CD14-positive monocyte (primary cell): ENCODE measurements around the gene KAT6B. TPM values are rescaled to one million over a fixed set of nuclear protein-coding genes. Genes with fewer than 3 reads are reported as not detected.

Experiments used
- DNase-seq, 3 donors: peaks; one replicate each; pipeline ENCODE4 v3.0.0-alpha.2; 2011 to 2022
- H2AFZ ChIP-seq: 2 replicates; pipeline ENCODE4 v1.6.0; 2012; ENCODE audit warnings: mild to moderate bottlenecking, low read depth, low read length, inconsistent platforms; ENCODE audit not compliant: insufficient read depth, poor library complexity, severe bottlenecking
- H3K27ac ChIP-seq, 2 donors: 1 replicate in 1 of 2; 2 replicates in 1 of 2; pipeline ENCODE4 v1.5.1; 2012 to 2013; ENCODE audit warnings: low read length in 2 of 2, control low read depth in 1 of 2, inconsistent platforms in 1 of 2, low read depth in 1 of 2, mild to moderate bottlenecking in 1 of 2
- H3K27me3 ChIP-seq, 2 donors: one replicate each; pipeline versions ENCODE4 v1.6.0 to v1.6.1; 2011 to 2013; ENCODE audit warnings: low read length in 2 of 2; ENCODE audit not compliant: control insufficient read depth in 2 of 2, insufficient read depth in 2 of 2
- H3K36me3 ChIP-seq, 2 donors: replicated peaks in 1 of 2; 1 replicate in 1 of 2; 2 replicates in 1 of 2; pipeline versions ENCODE4 v1.5.1 to v1.6.1; 2012 to 2013; ENCODE audit warnings: low read length in 2 of 2, control low read depth in 1 of 2, inconsistent platforms in 1 of 2, mild to moderate bottlenecking in 1 of 2; ENCODE audit not compliant: insufficient read depth in 2 of 2, control insufficient read depth in 1 of 2
- H3K4me1 ChIP-seq, 2 donors: 1 replicate in 1 of 2; 2 replicates in 1 of 2; pipeline versions ENCODE4 v1.5.1 to v1.6.1; 2012 to 2013; ENCODE audit warnings: low read length in 2 of 2, control low read depth in 1 of 2, inconsistent platforms in 1 of 2, mild to moderate bottlenecking in 1 of 2, moderate library complexity in 1 of 2; ENCODE audit not compliant: insufficient read depth in 2 of 2, control insufficient read depth in 1 of 2
- H3K4me2 ChIP-seq: replicated peaks from 2 replicates; pipeline ENCODE3; 2012; ENCODE audit warnings: low read length, moderate library complexity, mild to moderate bottlenecking; ENCODE audit not compliant: poor library complexity, severe bottlenecking; ENCODE audit errors: extremely low read depth
- H3K4me3 ChIP-seq, 3 experiments: fragments of 200-600 bp in 1 of 3; sonication (generic) in 1 of 3; replicated peaks in 1 of 3; 1 replicate in 2 of 3; 2 replicates in 1 of 3; pipeline ENCODE4 v1.5.1; 2011 to 2013; ENCODE audit warnings: low read length in 3 of 3, mild to moderate bottlenecking in 3 of 3, control low read depth in 2 of 3, low read depth in 2 of 3, inconsistent platforms in 1 of 3, moderate library complexity in 1 of 3
- H3K79me2 ChIP-seq: 2 replicates; pipeline ENCODE4 v1.6.0; 2012; ENCODE audit warnings: mild to moderate bottlenecking, control low read depth, inconsistent platforms, low read length, moderate library complexity; ENCODE audit not compliant: insufficient read depth
- H3K9ac ChIP-seq: 2 replicates; pipeline ENCODE4 v1.6.0; 2017; ENCODE audit warnings: low read length, mild to moderate bottlenecking; ENCODE audit not compliant: insufficient read depth, poor library complexity, severe bottlenecking
- H3K9me3 ChIP-seq, 2 donors: replicated peaks in 1 of 2; 1 replicate in 1 of 2; 2 replicates in 1 of 2; pipeline versions ENCODE4 v1.5.1 to v1.6.1; 2012 to 2013; ENCODE audit warnings: low read length in 2 of 2, control low read depth in 1 of 2; ENCODE audit not compliant: control insufficient read depth in 1 of 2, insufficient read depth in 1 of 2
- H4K20me1 ChIP-seq: 2 replicates; pipeline ENCODE4 v1.6.0; 2012; ENCODE audit warnings: mild to moderate bottlenecking, low read length, control low read depth, moderate library complexity; ENCODE audit not compliant: insufficient read depth
- H3K27ac Mint-ChIP-seq, 7 donors: one replicate each; pipeline ENCODE4 v1.8.0; 2020; ENCODE audit warnings: mild to moderate bottlenecking in 7 of 7, mixed read lengths in 7 of 7, moderate library complexity in 6 of 7, inconsistent platforms in 2 of 7
- H3K27me3 Mint-ChIP-seq, 3 donors: one replicate each; pipeline ENCODE4 v1.8.0; 2021 to 2022; ENCODE audit warnings: low read depth in 3 of 3, mild to moderate bottlenecking in 3 of 3, mixed read lengths in 3 of 3, moderate library complexity in 3 of 3, inconsistent platforms in 1 of 3
- H3K36me3 Mint-ChIP-seq, 2 donors: one replicate each; pipeline ENCODE4 v1.8.0; 2020; ENCODE audit warnings: mixed read lengths in 2 of 2, inconsistent platforms in 1 of 2, mild to moderate bottlenecking in 1 of 2
- H3K4me1 Mint-ChIP-seq: one replicate; pipeline ENCODE4 v1.8.0; 2020; ENCODE audit warnings: mild to moderate bottlenecking, mixed read lengths
- H3K4me3 Mint-ChIP-seq, 2 donors: one replicate each; pipeline ENCODE4 v1.8.0; 2020; ENCODE audit warnings: mild to moderate bottlenecking in 2 of 2, mixed read lengths in 2 of 2, moderate library complexity in 1 of 2
- H3K9me3 Mint-ChIP-seq, 7 donors: one replicate each; pipeline ENCODE4 v1.8.0; 2020 to 2022; ENCODE audit warnings: mixed read lengths in 7 of 7, mild to moderate bottlenecking in 6 of 7, moderate library complexity in 6 of 7, inconsistent platforms in 2 of 7
- CTCF ChIP-seq: fragments of 200-600 bp; IDR thresholded peaks from one replicate; pipeline ENCODE4 v1.8.0; 2022; ENCODE audit warnings: antibody characterized with exemption, mild to moderate bottlenecking
- WGBS: methylation state at CpG from one replicate; pipeline ENCODE4 v1.1.5; 2013; ENCODE audit warnings: missing lambda C conversion rate; ENCODE audit not compliant: insufficient coverage; 5-methylcytosine and 5-hydroxymethylcytosine counted together
- intact Hi-C, 2 donors: fragments of 100-400 bp; cut with micrococcal nuclease; formaldehyde crosslinking; loops; one replicate each; pipeline versions ENCODE4 v1.15.0 to v1.15.1; 2023
- polyA plus RNA-seq, 3 donors: library from polyadenylated mRNA; depleted of rRNA in 1 of 3; unstranded in 2 of 3; stranded (reverse) in 1 of 3; fragments of 300-500 nt in 2 of 3; fragments of >200 nt in 1 of 3; fragmentation: Illumina TruSeq in 2 of 3; gene quantifications; 1 replicate in 2 of 3; 2 replicates in 1 of 3; pipeline ENCODE4 v1.2.3, GENCODE V29; 2012 to 2021

KAT6B gene
- polyA plus RNA-seq, 3 donors = 3.3 to 6.4 (median 6.2) TPM

GRCh38 chr10:75037171-75038153 lies 211.1 kb downstream of the KAT6B start:
- Histone ChIP-seq H4K20me1 (no peaks in the 10 kb centered on the region), H3K27me3 (no peaks in the 10 kb centered on the region), H3K4me2 (no peak overlapping the region), H3K4me3 (no peak overlapping the region), H3K27ac (no peak overlapping the region), H3K79me2 (no peaks in the 10 kb centered on the region), H3K9ac (no peak overlapping the region), H3K4me1 (no peaks in the 10 kb centered on the region), H3K9me3 (no peaks in the 10 kb centered on the region), H3K36me3 (no peaks in the 10 kb centered on the region), H2AFZ (no peak overlapping the region)
- Mint-ChIP-seq H3K36me3 (no peaks in the 10 kb centered on the region), H3K27me3 (peaks cover 0 to 3% (median 1%) of the 10 kb centered on the region in 3 donors), H3K27ac (peak overlapping the region in 1 of 7 donors; percentile 21), H3K4me3 (no peak overlapping the region), H3K4me1 (peaks cover 9% of the 10 kb centered on the region), H3K9me3 (no peaks in the 10 kb centered on the region)
- TF ChIP-seq CTCF = no peak
- no peak for DNase-seq
- intact Hi-C loops = no loop called here
- 94% methylated on average over 18 of the region's 32 CpGs for WGBS

DNA sequence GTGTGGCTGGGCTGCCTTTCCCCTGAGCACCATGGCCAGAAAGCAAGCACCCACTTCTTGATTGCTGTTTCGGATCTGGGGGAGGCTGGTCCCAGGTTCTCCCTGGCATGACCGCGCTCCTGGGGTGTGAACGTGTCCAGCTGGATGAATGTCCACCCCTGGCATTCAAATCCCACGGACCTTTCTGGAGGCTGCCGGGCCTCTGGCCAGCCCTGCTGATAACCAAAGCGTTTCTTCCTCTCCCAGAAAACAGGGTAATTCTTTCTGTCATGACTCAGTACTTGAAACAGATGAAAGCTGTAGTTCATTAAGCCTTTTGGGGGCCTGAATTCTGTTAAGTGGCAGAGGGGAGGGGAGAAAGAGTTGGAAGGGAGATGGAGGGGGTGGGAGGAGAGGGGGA lies 211.9 kb downstream of the KAT6B start:
- Histone ChIP-seq H4K20me1 (no peaks in the 10 kb centered on the region), H3K4me3 (no peak overlapping the region), H3K9ac (no peak overlapping the region), H3K9me3 (peaks cover 0 to 1% of the 10 kb centered on the region in 2 donors), H3K4me1 (no peaks in the 10 kb centered on the region), H3K27ac (no peak overlapping the region), H3K27me3 (no peaks in the 10 kb centered on the region), H2AFZ (no peak overlapping the region), H3K79me2 (no peaks in the 10 kb centered on the region), H3K36me3 (no peaks in the 10 kb centered on the region), H3K4me2 (no peak overlapping the region)
- 100% methylated on average over 7 of the region's 7 CpGs for WGBS
- intact Hi-C loops = no loop called here
- Mint-ChIP-seq H3K9me3 (peaks cover 0 to 3% (median 0%) of the 10 kb centered on the region in 7 donors), H3K4me1 (peaks cover 10% of the 10 kb centered on the region), H3K27ac (no peak overlapping the region), H3K27me3 (peaks cover 1 to 2% (median 2%) of the 10 kb centered on the region in 3 donors), H3K4me3 (no peak overlapping the region), H3K36me3 (no peaks in the 10 kb centered on the region)
- TF ChIP-seq CTCF = no peak
- no peak for DNase-seq
